Ureter (tissue), 1 donor: ENCODE data around the gene USP5. TPM values are rescaled to one million over a fixed set of nuclear protein-coding genes. Genes with fewer than 3 reads are reported as not detected.
A peak's percentile ranks its signal among the peaks of the same experiment; 100 is the strongest.
"Not testable (repeated sequence)": the region's sequence is repeated elsewhere in the genome, so short reads cannot be mapped to it uniquely, and the experiment has no call there.

ENCODE experiments used
- DNase-seq: peaks from one replicate; pipeline ENCODE4 v3.0.0-alpha.2; 2020; ENCODE audit warnings: low spot score
- total RNA-seq: library from RNA; stranded (reverse); gene quantifications from one replicate; pipeline ENCODE4 v1.2.4, GENCODE V29; 2023
- donor health status: DM: yes; HTN: yes; CAD: no.

The USP5 gene
- total RNA-seq, 1 donor from 2014 or later: 106 TPM

GRCh38 chr12:6863586-6864321, 11.8 kb downstream of the USP5 start:
- DNase-seq: no peak

GRCh38 chr12:6865307-6865706, 13.4 kb downstream of the USP5 start:
- not testable (repeated sequence) for DNase-seq

DNA sequence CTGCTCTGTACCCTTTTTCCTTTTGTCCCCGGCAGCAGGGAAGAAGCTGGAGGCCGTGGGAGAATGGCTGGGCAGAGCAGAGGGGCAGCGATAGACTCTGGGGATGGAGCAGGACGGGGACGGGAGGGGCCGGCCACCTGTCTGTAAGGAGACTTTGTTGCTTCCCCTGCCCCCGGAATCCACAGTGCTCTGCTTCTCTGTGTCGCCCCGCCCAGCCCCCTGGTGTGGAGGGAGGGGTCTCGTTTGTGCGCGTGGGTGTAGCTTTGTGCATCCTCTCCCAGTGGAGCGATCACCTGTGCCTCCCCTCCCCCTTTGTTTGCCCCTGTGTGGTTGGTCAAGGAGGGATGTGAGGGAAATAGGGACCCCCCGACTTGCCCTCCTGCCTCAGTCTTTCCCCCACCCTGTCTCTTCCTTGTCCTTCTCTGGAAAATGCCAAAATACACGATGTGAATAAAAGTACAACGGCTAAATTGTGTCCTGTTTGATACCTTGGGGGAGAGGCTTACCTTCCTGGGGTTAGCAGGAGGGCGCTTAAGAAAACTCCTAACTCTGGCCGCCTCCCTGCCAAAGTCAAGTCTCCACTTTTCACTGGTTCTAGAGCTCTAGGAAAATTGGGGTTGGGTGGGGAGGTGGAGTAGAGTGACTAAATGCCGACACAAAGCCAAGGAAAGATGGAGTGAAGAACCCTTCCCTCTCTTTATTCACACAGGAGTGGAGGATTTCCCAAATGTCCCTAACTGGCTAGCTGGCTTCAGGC, 14.4 kb downstream of the USP5 start:
- DNase-seq: no peak

- DNase-seq: peak; percentile 62
Measured at GRCh38 chr12:6866920-6867412, 15.0 kb downstream of the USP5 start.

GRCh38 chr12:6867413-6868210, 15.7 kb downstream of the USP5 start, which contains the start of gene TPI1:
Gene TPI1 (plus strand): TSS chr12:6867531. CDS start chr12:6867567, 36 bp downstream.
- DNase-seq: peak; percentile 92

GRCh38 chr12:6868211-6869048, 16.5 kb downstream of the USP5 start:
- no peak for DNase-seq

GRCh38 chr12:6869049-6870021, 17.4 kb downstream of the USP5 start:
- DNase-seq: peak; percentile 88

GRCh38 chr12:6870304-6870703, 18.4 kb downstream of the USP5 start:
- not testable (repeated sequence) for DNase-seq

DNA sequence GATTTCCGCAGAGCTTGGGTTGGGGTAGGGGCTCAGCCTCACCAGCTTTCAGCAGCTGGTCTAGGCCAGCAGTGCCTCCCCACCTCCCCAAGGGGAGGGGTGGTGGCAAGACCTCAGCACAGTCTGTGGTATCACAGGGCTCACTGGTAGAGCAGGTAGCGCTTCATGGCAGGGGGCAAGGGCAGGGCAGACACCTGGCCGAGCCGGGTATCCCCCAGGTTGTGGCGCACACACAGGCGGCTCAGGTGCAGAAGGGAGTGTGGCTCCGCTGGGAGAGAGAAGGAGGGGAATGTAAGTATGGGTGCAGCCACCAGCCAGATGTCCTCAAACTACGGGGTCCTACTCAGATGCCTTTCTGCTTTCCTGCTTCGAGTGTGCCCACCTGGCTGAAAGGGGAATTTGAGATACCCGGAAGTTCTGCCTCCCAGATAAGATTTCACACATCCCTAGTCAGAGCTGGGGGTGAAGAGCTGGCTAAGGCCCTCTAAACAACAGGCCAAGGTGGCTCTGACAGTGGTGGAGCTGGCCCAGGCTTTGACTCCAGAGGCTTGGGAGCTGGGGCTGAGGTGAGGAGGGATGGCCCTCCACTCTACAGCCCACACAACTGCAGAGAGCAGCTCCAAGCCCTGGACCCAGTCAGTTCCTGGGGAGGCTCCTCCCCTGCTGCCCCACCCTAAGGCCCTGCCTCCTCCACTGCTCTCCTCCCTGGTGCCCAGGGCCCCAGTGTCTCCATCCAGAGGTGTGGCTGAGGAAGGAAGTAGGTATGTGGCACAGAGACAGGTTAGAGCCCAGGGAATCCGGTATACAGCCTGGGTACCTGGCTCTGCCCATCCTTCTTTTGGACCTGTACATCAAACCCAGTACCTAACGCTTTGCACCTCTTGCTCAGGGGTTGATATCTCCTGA, 19.4 kb downstream of the USP5 start:
- no peak for DNase-seq

GRCh38 chr12:6872073-6873048, 20.4 kb downstream of the USP5 start:
- DNase-seq: peak; percentile 84

DNA sequence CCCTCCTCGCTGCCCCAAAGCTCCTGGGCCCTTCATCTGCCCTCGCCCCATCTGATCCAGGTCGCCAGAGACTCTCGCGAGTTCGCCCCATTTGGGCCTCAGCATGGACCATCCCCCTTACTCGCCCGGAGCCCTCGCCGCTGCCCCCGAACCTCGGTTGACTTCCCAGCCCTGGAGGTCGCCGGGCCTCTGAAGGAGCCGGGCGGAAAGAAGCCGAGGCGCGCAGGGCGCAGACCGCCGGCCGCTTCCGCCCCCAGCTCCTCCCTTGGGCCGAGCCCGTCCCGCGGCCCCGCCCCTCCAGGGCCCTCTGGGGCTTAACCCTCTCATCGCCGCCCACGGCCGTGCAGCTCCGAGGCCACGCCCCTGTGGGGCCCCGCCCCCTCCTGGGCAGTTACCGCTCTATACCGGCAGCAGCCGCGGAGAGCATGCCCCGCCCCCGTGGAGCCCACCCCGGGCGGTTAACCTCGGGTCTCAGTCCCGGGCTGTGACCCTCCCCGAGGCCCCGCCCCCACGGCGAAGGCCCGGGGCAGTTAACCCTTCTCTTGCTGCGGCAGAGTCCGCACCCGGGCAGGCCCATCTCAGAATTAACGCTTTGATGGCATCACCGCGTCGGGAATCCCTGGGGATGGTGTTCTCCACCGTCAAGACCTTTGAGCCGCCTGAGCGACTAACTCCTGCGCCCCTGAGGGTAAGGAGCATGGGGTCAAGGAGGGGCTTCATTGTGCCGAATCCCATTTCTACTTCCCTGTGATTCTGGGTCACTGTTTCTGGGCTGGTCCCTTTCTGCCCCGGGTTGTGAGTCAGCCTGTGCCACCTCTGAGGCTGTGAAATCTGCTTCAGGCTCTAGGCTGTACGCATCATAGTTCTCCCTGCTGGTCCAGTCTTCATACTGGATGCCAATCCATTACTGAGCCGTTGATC, 21.4 kb downstream of the USP5 start, which contains the start of gene SPSB2:
Gene SPSB2, minus strand, starts transcription at position 210 of the 921 bp plus-strand sequence. CDS start 402 bp downstream, outside the sequence.
- peak; percentile 97 for DNase-seq

GRCh38 chr12:6874015-6874368, 22.0 kb downstream of the USP5 start:
- not testable (repeated sequence) for DNase-seq

DNA sequence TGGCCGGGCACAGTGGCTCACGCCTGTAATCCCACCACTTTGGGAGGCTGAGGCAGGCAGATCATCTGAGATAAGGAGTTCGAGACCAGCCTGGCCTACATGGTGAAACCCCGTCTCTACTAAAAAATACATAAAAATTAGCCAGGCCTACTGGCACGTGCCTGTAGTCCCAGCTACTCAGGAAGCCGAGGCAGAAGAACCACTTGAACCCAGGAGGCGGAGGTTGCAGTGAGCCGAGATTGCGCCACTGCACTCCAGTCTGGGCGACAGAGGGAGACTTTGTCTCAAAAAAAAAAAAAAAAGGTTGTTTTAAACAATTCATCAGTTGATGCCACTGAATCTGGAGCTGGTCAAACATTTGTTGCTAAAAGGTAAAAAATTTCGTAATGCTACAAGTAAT, 27.9 kb downstream of the USP5 start:
- DNase-seq: not testable (repeated sequence)

- no peak for DNase-seq
Measured at GRCh38 chr12:6883252-6883651, 31.3 kb downstream of the USP5 start.

GRCh38 chr12:6883683-6884082, 31.7 kb downstream of the USP5 start:
- DNase-seq: no peak

DNA sequence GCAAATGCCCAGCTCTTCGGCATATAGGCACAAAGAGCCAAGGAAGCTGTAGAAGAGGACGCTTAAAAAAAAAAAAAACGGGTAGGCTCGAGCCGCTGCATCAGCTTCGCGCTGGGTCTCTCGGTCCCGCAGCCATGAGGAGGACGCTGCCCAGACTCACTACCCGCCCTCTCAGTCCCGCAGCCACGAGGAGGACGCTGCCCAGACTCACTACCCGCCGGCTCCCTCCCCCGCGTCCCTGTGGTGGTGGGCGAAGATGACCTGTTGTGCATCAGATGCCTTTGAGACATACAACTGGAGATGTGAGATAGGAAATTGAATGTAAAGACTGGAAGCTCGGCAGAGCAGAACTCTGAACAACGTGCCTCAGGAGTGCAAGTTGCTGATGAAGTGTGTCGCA, 32.6 kb downstream of the USP5 start:
- no peak for DNase-seq
